ENCODE measurements around the gene FLT1.

Gene FLT1

DNA sequence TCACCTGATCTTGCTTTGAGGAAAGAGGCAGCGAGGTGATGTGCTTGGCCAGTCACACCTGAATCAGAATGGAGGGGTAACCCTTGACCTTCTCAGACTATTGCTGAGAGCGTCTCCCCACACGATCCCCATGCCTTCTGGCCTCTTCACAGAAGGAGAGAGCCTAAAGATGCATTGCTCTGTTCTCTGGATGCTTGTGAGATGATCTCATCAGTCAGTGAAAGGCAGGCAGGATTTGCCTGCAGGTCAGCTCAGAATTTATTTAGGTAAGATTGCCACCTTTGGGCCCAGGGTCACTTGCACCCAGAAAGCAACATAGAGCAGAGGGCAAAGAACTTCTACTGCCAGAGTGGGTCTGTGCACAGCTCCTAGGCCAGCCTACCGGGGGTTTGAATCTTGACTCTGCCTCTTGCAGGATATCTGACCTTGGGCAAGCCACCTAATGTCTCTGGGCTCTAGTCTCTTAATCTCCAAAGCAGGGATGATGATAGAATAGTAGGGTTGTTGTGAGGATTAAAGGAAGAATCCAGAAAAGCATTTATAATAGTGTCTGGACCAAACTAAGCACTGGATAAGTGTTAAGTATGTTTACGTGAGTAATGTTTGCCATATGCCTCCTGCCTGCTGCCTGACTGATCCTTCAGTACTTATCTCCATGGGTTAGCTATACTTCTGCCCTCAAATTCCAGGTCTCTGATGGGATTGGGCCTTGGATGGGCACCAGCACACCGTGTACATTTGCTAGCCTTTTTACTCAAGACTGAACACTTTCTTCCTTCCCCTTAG lies 8.4 kb upstream of the FLT1 start:
- no peak for TF ChIP-seq POLR2A (IDR thresholded peaks at IDR 0.05; ENCODE audit: low read depth, low read length)
- DNase-seq (ENCODE audit: insufficient read length, low spot score) (no peak), FAIRE-seq (no peak)

DNA sequence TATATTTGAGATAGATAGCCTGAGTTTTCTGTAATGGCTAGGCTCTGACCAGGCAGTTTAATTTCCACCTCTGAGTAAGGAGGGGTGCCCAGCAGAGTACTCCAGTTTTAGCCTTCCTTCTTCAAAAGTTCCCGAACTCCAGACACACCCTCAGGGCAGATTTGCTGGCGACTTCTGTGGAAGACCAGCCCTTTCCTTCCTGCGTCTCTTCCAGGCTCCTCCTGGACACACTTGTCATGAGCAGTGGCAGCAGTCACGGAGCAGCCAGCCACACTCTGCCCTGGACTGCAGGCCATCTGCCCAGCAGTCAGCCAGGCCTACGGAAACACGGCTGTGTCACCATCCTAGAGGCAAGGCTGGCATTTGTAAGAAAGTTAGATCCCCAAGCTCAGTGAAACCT lies 6.6 kb upstream of the FLT1 start:
- FAIRE-seq (no peak), DNase-seq (ENCODE audit: insufficient read length, low spot score) (no peak)
- no peak for TF ChIP-seq POLR2A (IDR thresholded peaks at IDR 0.05; ENCODE audit: low read depth, low read length)

DNA sequence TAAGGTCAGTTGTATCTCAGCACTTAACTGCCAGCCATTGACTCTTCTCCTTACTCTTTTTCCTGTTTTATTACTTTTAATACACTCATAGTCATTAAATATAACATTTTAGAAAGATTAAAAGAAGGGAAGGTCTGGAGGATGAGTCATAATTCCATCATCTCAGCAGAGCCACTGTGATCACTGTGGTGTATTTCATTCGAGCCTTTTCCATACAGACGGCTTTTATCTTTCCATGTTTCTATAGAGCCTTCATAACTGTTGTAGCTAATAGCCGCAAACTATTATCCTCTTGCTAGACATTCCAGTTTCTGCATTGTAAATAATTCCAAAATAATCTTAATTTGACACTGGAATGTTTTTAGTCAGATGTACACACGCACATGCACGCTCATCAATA lies 4.7 kb upstream of the FLT1 start:
- DNase-seq (ENCODE audit: insufficient read length, low spot score) (no peak), FAIRE-seq (no peak)
- TF ChIP-seq POLR2A (IDR thresholded peaks at IDR 0.05; ENCODE audit: low read depth, low read length) = no peak

DNA sequence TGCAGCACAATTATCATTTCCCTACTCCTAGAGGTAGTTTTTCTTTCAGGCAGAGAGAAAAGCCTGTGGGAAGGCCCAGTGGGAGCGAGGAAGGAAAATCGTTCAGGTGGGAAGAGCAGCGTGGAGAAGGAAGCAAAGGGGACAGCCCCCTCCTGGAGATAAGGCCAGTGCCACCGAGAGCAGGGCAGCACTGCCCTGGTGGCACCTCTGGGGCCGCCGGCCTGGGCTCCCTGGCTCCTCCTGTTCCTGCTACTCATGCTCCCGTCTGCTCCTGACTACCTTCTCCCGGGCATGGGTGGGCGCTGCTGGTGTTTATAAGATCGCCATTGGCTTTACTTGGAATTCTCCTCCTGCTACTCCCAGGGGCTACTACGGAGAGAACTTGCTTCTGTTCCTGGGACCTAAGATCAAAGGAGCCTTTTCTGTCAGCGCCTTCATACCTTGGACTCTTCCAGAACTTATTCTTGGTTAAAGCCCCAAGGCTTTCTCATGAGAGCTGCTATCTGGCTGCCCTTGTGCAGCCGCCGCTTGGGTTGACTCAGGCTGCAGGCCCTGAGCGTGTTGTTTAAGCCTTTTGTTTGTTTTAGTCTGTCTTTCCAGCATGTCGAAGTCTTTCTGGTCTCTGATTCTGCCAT lies 3.7 kb upstream of the FLT1 start:
- DNase-seq (ENCODE audit: insufficient read length, low spot score) (no peak), FAIRE-seq (no peak)
- no peak for TF ChIP-seq POLR2A (IDR thresholded peaks at IDR 0.05; ENCODE audit: low read depth, low read length)

GRCh38 chr13:28497143-28497876 lies 2.4 kb upstream of the FLT1 start:
- DNase-seq (ENCODE audit: insufficient read length, low spot score) (no peak), FAIRE-seq (no peak)
- TF ChIP-seq POLR2A (IDR thresholded peaks at IDR 0.05; ENCODE audit: low read depth, low read length) = no peak

- FAIRE-seq (no peak), DNase-seq (ENCODE audit: insufficient read length, low spot score) (no peak)
- TF ChIP-seq POLR2A (IDR thresholded peaks at IDR 0.05; ENCODE audit: low read depth, low read length) = no peak
Observed at GRCh38 chr13:28496188-28496564, 1.2 kb upstream of the FLT1 start.

- FAIRE-seq = no peak
- no peak for DNase-seq (ENCODE audit: insufficient read length, low spot score)
- no peak for TF ChIP-seq POLR2A (IDR thresholded peaks at IDR 0.05; ENCODE audit: low read depth, low read length)
Observed at GRCh38 chr13:28495538-28496187, 735 bp upstream of the FLT1 start.

- DNase-seq (ENCODE audit: insufficient read length, low spot score) = no peak
- no peak for FAIRE-seq
- no peak for TF ChIP-seq POLR2A (IDR thresholded peaks at IDR 0.05; ENCODE audit: low read depth, low read length)
Observed at GRCh38 chr13:28494504-28494777, 487 bp downstream of the FLT1 start.

DNA sequence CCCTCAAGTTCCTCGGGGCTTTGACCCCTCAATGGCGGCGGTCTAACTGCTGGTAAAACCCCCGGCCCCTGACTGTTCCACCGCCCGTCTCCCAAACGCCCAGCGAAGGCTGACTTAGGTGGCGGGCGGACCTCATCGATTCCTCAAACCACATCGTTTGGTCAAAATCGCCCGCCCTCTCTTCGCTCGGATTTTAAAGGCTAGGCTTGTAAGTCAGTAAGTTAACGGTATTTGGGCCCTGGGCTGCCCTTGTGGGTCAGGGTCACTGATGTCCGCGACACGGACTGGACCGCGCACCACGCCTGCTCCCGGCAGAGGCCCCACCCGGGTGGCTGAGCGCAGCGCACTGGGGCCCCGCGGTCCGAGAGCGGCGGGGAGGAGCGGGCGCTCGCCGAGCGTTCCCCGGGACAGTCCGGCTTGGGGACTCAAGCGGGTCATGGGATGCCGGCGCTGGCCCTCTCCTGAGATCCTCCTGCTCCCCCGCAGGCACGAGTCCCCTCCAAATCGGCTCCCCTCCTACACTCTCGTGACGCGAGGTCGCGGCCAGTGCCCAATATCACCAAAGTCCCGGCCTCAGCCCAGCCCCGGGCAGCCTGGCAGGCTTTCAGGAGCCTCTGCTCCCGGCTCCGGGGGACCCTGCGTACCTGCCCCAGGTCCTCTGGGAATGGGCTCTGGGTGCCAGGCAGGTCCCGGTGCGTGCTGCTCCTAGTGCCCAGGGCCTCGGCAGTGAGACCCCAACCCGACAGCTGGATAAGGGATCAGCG lies 1.0 kb downstream of the FLT1 start:
- FAIRE-seq (no peak), DNase-seq (ENCODE audit: insufficient read length, low spot score) (no peak)
- no peak for TF ChIP-seq POLR2A (IDR thresholded peaks at IDR 0.05; ENCODE audit: low read depth, low read length)

- no peak for DNase-seq (ENCODE audit: insufficient read length, low spot score)
- no peak for FAIRE-seq
Observed at GRCh38 chr13:28492569-28493367, 2.2 kb downstream of the FLT1 start.

GRCh38 chr13:28490061-28490460 lies 4.9 kb downstream of the FLT1 start:
- no peak for DNase-seq (ENCODE audit: insufficient read length, low spot score)
- FAIRE-seq = no peak
- TF ChIP-seq POLR2A (IDR thresholded peaks at IDR 0.05; ENCODE audit: low read depth, low read length) = no peak

More at GRCh38 chr13:28492569-28493367, 2.2 kb downstream of the FLT1 start:
- no peak for TF ChIP-seq POLR2A (IDR thresholded peaks at IDR 0.05; ENCODE audit: low read depth, low read length)

DNA sequence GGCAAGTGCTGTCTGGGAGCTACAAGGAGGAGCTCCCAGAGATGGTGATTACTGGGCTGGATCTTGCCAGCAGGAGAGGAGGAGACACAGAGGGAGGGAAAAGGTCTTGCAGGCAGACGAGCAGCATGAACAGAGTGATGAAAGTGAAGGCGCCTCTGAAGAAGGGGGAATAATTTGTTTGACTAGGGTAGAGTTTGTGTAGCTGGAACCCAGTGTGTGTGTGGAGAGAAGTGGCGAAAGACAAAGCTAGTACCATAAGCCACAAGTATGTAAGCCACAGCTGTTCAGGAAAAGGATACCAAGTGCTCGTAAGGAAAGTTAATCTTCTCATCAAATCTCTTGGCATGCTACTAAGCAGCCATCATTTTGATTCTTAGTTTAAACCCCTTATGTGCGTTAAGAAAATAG lies 5.4 kb downstream of the FLT1 start:
- TF ChIP-seq POLR2A (IDR thresholded peaks at IDR 0.05; ENCODE audit: low read depth, low read length) = no peak
- no peak for FAIRE-seq
- no peak for DNase-seq (ENCODE audit: insufficient read length, low spot score)

All from H54 (cell line).